ENCODE measurements around the gene CYP3A5.
"Not testable (repeated sequence)": the region's sequence is repeated elsewhere in the genome, so short reads cannot be mapped to it uniquely, and the experiment has no call there.

Gene CYP3A5

GRCh38 chr7:99679400-99680191 lies at the start of gene CYP3A5:
CYP3A5 (minus strand) TSS chr7:99679996; CDS start chr7:99679896, 100 bp downstream.
- DNase-seq (ENCODE audit: low spot score): no peak

GRCh38 chr7:99728615-99729014 lies 48.8 kb upstream of the CYP3A5 start:
- DNase-seq (ENCODE audit: low spot score): no peak

GRCh38 chr7:99723201-99723600 lies 43.4 kb upstream of the CYP3A5 start:
- DNase-seq (ENCODE audit: low spot score): not testable (repeated sequence)

GRCh38 chr7:99720800-99721595 lies 41.2 kb upstream of the CYP3A5 start:
- DNase-seq (ENCODE audit: low spot score): no peak

GRCh38 chr7:99719996-99720769 lies 40.4 kb upstream of the CYP3A5 start:
- DNase-seq (ENCODE audit: low spot score): no peak

- DNase-seq (ENCODE audit: low spot score): no peak
Observed at GRCh38 chr7:99713995-99714570, 34.3 kb upstream of the CYP3A5 start.

- DNase-seq (ENCODE audit: low spot score): no peak
Observed at GRCh38 chr7:99709838-99710578, 30.2 kb upstream of the CYP3A5 start.

GRCh38 chr7:99709260-99709659 lies 29.5 kb upstream of the CYP3A5 start:
- DNase-seq (ENCODE audit: low spot score): no peak

- no peak for DNase-seq (ENCODE audit: low spot score)
Observed at GRCh38 chr7:99707096-99707495, 27.3 kb upstream of the CYP3A5 start.

GRCh38 chr7:99699946-99700345 lies 20.1 kb upstream of the CYP3A5 start:
- no peak for DNase-seq (ENCODE audit: low spot score)

- DNase-seq (ENCODE audit: low spot score): not testable (repeated sequence)
Observed at GRCh38 chr7:99698867-99699730, 19.3 kb upstream of the CYP3A5 start.

- no peak for DNase-seq (ENCODE audit: low spot score)
Observed at GRCh38 chr7:99694912-99695304, 15.1 kb upstream of the CYP3A5 start.

- no peak for DNase-seq (ENCODE audit: low spot score)
Observed at GRCh38 chr7:99694201-99694911, 14.6 kb upstream of the CYP3A5 start.

GRCh38 chr7:99693427-99694200 lies 13.8 kb upstream of the CYP3A5 start:
- DNase-seq (ENCODE audit: low spot score): no peak

- DNase-seq (ENCODE audit: low spot score): no peak
Observed at GRCh38 chr7:99693100-99693426, 13.3 kb upstream of the CYP3A5 start.

GRCh38 chr7:99692563-99692962 lies 12.8 kb upstream of the CYP3A5 start:
- DNase-seq (ENCODE audit: low spot score): not testable (repeated sequence)

GRCh38 chr7:99691658-99692057 lies 11.9 kb upstream of the CYP3A5 start:
- not testable (repeated sequence) for DNase-seq (ENCODE audit: low spot score)

GRCh38 chr7:99690918-99691317 lies 11.1 kb upstream of the CYP3A5 start:
- not testable (repeated sequence) for DNase-seq (ENCODE audit: low spot score)
